Right cardiac atrium (tissue), 5 donors: Measurements from ENCODE around the gene MRPL23. TPM values are rescaled to one million over a fixed set of nuclear protein-coding genes. Genes with fewer than 3 reads are reported as not detected.
A peak's percentile ranks its signal among the peaks of the same experiment; 100 is the strongest.

ENCODE experiments used
- ATAC-seq, 2 donors: fragments of 200-7000 bp; cut with Tn5 transposase; one replicate each; pipeline versions ENCODE4 v1.8.0 to v1.9.1; 2020; ENCODE audit warnings: moderate library complexity in 2 of 2, mild to moderate bottlenecking in 1 of 2
- DNase-seq, 3 donors: peaks; one replicate each; pipeline ENCODE4 v3.0.0-alpha.2; 2020
- H3K27ac ChIP-seq: one replicate; pipeline ENCODE4 v1.5.1; 2013; ENCODE audit warnings: mild to moderate bottlenecking, low read length, control low read depth, moderate library complexity
- H3K27me3 ChIP-seq: one replicate; pipeline ENCODE4 v1.6.1; 2013; ENCODE audit not compliant: control insufficient read depth, insufficient read depth
- H3K4me1 ChIP-seq: one replicate; pipeline ENCODE4 v1.6.1; 2013; ENCODE audit warnings: low read length; ENCODE audit not compliant: control insufficient read depth, insufficient read depth
- H3K4me3 ChIP-seq: one replicate; pipeline ENCODE4 v1.5.1; 2013; ENCODE audit warnings: low read length, control low read depth
- H3K9me3 ChIP-seq: one replicate; pipeline ENCODE4 v1.6.1; 2013; ENCODE audit warnings: low read length; ENCODE audit not compliant: control insufficient read depth
- WGBS: extraction: QIAGEN DNeasy Blood & Tissue Kit; methylation state at CpG from one replicate; pipeline ENCODE4 v1.1.7; 2013; 5-methylcytosine and 5-hydroxymethylcytosine counted together
- intact Hi-C, 4 donors: fragments of 100-400 bp; cut with DNase I; formaldehyde crosslinking; loops; one replicate each; pipeline versions ENCODE4 v1.11.0 to v1.14.0; 2022 to 2023
- polyA plus RNA-seq: library from polyadenylated mRNA; stranded (reverse); fragments of 200-250 nt; gene quantifications from one replicate; pipeline ENCODE4 v1.2.3, GENCODE V29; 2013
- total RNA-seq, 4 donors: library from RNA; stranded (reverse); fragmentation: NEBNext Ultra II Directional; extraction: Animal tissue kit (Norgen Biotek cat#: 25700); gene quantifications; one replicate each; pipeline ENCODE4 v1.2.1, GENCODE V29; 2021
- donor health status: healthy with polysubstance abuse.
- donor health status: DM: no; HTN: yes; CAD: no.
- donor health status: DM: no; HTN: no; CAD: no.
- donor health status: DM: no; HTN: yes; CAD: no; lungs with severe emphysema.
- donor health status: DM: yes; HTN: yes; CAD: no.

Gene MRPL23
- total and polyA plus RNA-seq, 5 donors: 47.1 to 108 (median 77.1) TPM

GRCh38 chr11:1959786-1960185 lies 12.7 kb downstream of the MRPL23 start:
- Histone ChIP-seq H3K4me1 (no peaks in the 10 kb centered on the region), H3K9me3 (no peaks in the 10 kb centered on the region), H3K27ac (no peak overlapping the region), H3K4me3 (no peak overlapping the region), H3K27me3 (no peaks in the 10 kb centered on the region)
- intact Hi-C loops: no loop called here
- ATAC-seq (no peak), DNase-seq (peak in 1 of 3 donors; percentile 30)
- WGBS: 97% methylated on average over 4 of the region's 17 CpGs

GRCh38 chr11:1963864-1964263 lies 16.7 kb downstream of the MRPL23 start:
- intact Hi-C loops: no loop called here
- Histone ChIP-seq H3K9me3 (no peaks in the 10 kb centered on the region), H3K27ac (no peak overlapping the region), H3K4me3 (no peak overlapping the region), H3K4me1 (no peaks in the 10 kb centered on the region), H3K27me3 (no peaks in the 10 kb centered on the region)
- 92% methylated on average over 5 of the region's 20 CpGs for WGBS
- ATAC-seq (no peak), DNase-seq (peak in 2 of 3 donors; percentile 28 to 52)

GRCh38 chr11:1964348-1964747 lies 17.2 kb downstream of the MRPL23 start:
- Histone ChIP-seq H3K27me3 (no peaks in the 10 kb centered on the region), H3K4me1 (no peaks in the 10 kb centered on the region), H3K9me3 (no peaks in the 10 kb centered on the region), H3K27ac (no peak overlapping the region), H3K4me3 (no peak overlapping the region)
- no peak for DNase-seq
- no CpG with 5 or more reads among the region's 17 CpGs for WGBS
- no peak for ATAC-seq
- intact Hi-C loops: no loop called here

- ATAC-seq (no peak), DNase-seq (no peak)
- WGBS: no CpG with 5 or more reads among the region's 20 CpGs
- no peak overlapping the region for H3K27ac ChIP-seq
- intact Hi-C loops: no loop called here
- no peaks in the 10 kb centered on the region for H3K27me3 ChIP-seq
- H3K9me3 ChIP-seq: no peaks in the 10 kb centered on the region
- H3K4me1 ChIP-seq: no peaks in the 10 kb centered on the region
- no peak overlapping the region for H3K4me3 ChIP-seq
Measured at GRCh38 chr11:1964955-1965354, 17.8 kb downstream of the MRPL23 start.

GRCh38 chr11:1966531-1966930 lies 19.4 kb downstream of the MRPL23 start:
- peak in 2 of 3 donors; percentile 57 for DNase-seq
- peak in 1 of 2 donors; percentile 24 for ATAC-seq
- no peaks in the 10 kb centered on the region for H3K4me1 ChIP-seq
- WGBS: 63% methylated on average over 2 of the region's 18 CpGs
- H3K27me3 ChIP-seq: no peaks in the 10 kb centered on the region
- no peaks in the 10 kb centered on the region for H3K9me3 ChIP-seq
- intact Hi-C loops: no loop called here
- no peak overlapping the region for H3K4me3 ChIP-seq
- no peak overlapping the region for H3K27ac ChIP-seq

- peak; percentile 28 to 34 for ATAC-seq
- no peak overlapping the region for H3K27ac ChIP-seq
- peak in 2 of 3 donors; percentile 11 to 18 for DNase-seq
Measured at GRCh38 chr11:1967641-1968225, 20.6 kb downstream of the MRPL23 start.

GRCh38 chr11:1968454-1969002 lies 21.4 kb downstream of the MRPL23 start:
- Histone ChIP-seq H3K4me3 (no peak overlapping the region), H3K27me3 (no peaks in the 10 kb centered on the region), H3K4me1 (no peaks in the 10 kb centered on the region), H3K27ac (no peak overlapping the region), H3K9me3 (no peaks in the 10 kb centered on the region)
- intact Hi-C loops: no loop called here
- ATAC-seq (peak; percentile 61 to 82), DNase-seq (peak; percentile 12 to 47 (median 22))
- 60% methylated on average over 4 of the region's 24 CpGs for WGBS

More at GRCh38 chr11:1967641-1968225, 20.6 kb downstream of the MRPL23 start:
- WGBS: no CpG with 5 or more reads among the region's 21 CpGs
- Histone ChIP-seq H3K9me3 (no peaks in the 10 kb centered on the region), H3K27me3 (no peaks in the 10 kb centered on the region), H3K4me1 (no peaks in the 10 kb centered on the region), H3K4me3 (no peak overlapping the region)
- intact Hi-C loops: no loop called here

GRCh38 chr11:1969035-1969434 lies 21.9 kb downstream of the MRPL23 start:
- ATAC-seq (peak; percentile 29 to 65), DNase-seq (no peak)
- H3K27ac ChIP-seq: no peak overlapping the region
- intact Hi-C loops: no loop called here
- H3K27me3 ChIP-seq: no peaks in the 10 kb centered on the region
- H3K9me3 ChIP-seq: no peaks in the 10 kb centered on the region
- no peaks in the 10 kb centered on the region for H3K4me1 ChIP-seq
- H3K4me3 ChIP-seq: no peak overlapping the region
- WGBS: no CpG with 5 or more reads among the region's 21 CpGs

- H3K27me3 ChIP-seq: no peaks in the 10 kb centered on the region
- no peak for ATAC-seq
- DNase-seq: no peak
- no CpG with 5 or more reads among the region's 23 CpGs for WGBS
- H3K4me3 ChIP-seq: no peak overlapping the region
- no peaks in the 10 kb centered on the region for H3K4me1 ChIP-seq
- intact Hi-C loops: no loop called here
- H3K9me3 ChIP-seq: no peaks in the 10 kb centered on the region
- no peak overlapping the region for H3K27ac ChIP-seq
Measured at GRCh38 chr11:1969776-1970175, 22.6 kb downstream of the MRPL23 start.

- Histone ChIP-seq H3K4me3 (no peak overlapping the region), H3K27me3 (no peaks in the 10 kb centered on the region), H3K27ac (no peak overlapping the region), H3K9me3 (no peaks in the 10 kb centered on the region), H3K4me1 (no peaks in the 10 kb centered on the region)
- no peak for ATAC-seq
- 95% methylated on average over 8 of the region's 15 CpGs for WGBS
- DNase-seq: peak; percentile 1 to 62 (median 16)
- intact Hi-C loops: no loop called here
Measured at GRCh38 chr11:1970956-1971355, 23.8 kb downstream of the MRPL23 start.

- Histone ChIP-seq H3K27ac (no peak overlapping the region), H3K4me1 (no peaks in the 10 kb centered on the region), H3K9me3 (no peaks in the 10 kb centered on the region), H3K4me3 (no peak overlapping the region), H3K27me3 (no peaks in the 10 kb centered on the region)
- intact Hi-C loops: no loop called here
- no CpG with 5 or more reads among the region's 13 CpGs for WGBS
- ATAC-seq (no peak), DNase-seq (no peak)
Measured at GRCh38 chr11:1975185-1975584, 28.1 kb downstream of the MRPL23 start.
